Hippocampal formation (tissue), 2 donors: ENCODE data around the gene SLC6A3.
"Not testable (repeated sequence)": the region's sequence is repeated elsewhere in the genome, so short reads cannot be mapped to it uniquely, and the experiment has no call there.

Experiments used
- DNase-seq, 2 donors: peaks; one replicate each; lab custom pipeline; 2025; lab: John Stamatoyannopoulos, UW

The SLC6A3 gene

DNA sequence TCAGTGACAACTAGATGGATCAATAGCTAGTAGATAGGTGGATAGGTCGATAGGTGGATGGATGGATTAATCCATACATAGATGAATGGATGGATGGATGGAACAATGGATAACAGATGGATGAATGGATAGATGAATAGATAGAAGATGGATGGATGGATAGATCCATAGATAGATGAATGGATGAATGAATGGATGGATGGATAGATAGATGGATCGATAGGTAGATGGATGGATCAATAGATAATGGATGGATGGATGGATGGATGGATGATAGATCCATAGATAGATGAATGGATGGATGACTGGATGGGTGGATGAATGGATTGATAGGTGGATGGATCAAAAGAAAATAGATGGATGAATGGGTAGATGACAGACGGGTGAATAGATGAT is 5.1 kb downstream of the SLC6A3 start:
- DNase-seq, result no peak

DNA sequence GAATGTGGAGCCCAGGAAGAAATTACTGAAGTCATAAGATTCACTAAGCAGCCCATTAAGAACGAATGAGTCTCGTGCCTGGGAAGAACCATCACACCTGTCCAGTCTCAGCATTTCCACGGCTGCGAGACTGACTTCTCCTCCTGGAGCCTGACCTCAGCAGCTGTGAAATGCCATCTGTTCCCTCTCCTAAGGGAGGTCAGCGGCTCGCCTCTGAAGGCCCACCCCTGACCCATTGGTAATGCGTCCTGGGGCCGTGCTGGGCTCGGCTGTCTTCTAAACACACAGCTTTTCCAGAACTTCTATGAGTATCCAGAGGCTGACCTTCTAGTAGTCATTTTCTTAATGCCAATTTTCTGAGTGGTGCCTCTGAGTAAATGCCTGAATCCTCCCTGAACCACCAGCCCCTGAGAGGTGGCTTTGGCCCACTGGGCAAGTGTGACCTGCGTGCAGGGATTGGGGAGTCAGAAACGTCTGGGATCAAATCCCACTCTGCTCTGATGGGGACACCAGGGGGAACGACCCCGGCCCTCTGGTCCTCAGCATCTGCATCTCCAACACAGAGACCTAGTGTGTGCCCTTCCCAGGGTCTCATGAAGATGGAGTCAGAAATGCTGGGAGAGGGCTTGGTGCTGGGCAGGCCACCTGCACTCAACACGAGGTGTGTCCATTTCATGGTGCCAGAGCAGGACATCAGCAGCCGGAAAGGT is 5.7 kb downstream of the SLC6A3 start:
- DNase-seq, result no peak

DNA sequence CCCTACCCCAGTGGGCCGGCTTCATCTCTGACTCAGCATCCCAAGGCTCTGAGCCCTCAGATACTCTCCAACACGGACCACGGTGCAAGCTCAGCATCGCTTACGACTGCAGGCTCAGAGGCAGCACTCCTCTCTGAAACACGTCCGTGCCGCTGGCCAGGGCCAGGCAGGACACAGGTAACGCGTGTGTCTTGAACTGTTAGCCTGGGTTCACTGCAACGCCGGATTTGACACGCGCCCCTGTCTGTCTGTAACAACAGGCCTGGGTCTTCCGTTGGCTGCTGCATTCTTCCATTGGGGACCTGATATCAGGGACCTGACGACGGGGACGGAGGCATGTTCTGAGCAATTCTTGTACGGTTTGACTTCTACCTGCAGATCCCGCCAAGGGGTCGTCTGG is 6.4 kb downstream of the SLC6A3 start:
- DNase-seq, result no peak

DNA sequence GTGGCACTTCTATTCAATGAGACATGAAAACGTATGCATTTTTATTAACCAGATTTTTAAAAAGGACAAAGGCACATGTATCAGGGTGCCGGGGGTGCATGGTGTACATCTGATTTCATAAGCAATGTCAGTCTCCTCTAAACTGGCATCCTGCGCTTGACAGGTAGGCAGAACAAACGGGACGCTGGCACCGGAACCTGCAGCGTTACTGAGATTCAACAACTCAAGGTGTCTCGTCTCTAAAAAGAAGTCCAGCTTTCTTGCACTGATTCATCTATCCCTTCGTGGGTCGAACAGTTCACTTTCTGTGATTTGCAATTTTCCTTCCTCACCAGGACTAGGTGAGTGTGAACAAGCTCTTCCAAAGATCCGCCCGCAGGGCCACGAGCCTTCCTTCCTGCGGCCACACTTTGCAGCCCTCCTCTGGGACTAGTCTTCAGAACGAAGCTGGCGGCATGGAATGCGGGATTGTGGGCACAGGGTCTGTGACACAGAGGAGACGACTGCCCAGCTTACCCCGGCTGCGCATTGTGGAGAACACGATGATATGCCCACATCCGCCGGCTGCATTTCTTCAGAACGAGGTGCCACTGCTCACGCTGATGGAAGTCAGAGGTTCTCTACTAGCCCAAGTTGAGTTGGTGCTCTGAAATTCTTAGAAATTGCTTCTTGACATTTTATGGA is 7.2 kb downstream of the SLC6A3 start:
- DNase-seq, result no peak

- DNase-seq, result no peak
These were observed 7.9 kb downstream of the SLC6A3 start for GRCh38 chr5:1437226-1437829.

- no peak for DNase-seq
These were observed 8.6 kb downstream of the SLC6A3 start for GRCh38 chr5:1436681-1437080.

DNA sequence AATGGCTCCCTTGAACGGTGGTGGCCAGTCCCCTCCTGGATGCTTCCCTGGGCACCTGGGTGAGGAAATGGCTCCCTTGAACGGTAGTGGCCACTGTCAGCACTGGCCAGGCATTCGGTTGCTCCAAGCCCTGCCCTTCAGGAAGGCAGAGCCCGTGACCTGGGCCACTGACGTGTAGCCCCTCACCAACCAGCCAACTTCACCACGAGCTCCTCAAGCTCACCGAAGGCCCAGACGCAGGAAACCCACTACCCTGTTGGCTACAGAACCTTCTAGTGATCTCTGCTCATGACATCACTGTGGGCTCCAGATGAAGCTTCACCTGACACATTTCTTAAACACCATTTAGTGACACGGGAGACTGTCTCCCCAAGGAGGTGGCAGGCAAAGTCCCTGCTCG is 9.2 kb downstream of the SLC6A3 start:
- DNase-seq, result no peak

DNA sequence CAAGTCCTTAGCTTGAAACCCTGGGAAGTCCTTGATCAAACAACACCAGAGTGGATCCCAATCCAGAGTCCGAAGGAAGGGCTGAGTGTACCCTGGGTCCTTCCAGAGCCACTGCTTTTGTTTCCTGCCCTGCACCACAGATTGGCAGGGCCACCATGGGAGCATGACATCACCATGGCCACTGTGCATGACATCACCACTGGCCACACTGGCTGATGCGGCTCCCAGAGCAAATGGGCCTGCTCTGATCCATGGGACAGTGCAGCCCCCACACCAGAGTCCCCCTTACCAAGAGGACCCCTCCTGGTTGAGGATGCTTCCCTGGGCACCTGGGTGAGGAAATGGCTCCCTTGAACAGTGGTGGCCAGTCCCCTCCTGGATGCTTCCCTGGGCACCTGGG is 9.9 kb downstream of the SLC6A3 start:
- no peak for DNase-seq

DNA sequence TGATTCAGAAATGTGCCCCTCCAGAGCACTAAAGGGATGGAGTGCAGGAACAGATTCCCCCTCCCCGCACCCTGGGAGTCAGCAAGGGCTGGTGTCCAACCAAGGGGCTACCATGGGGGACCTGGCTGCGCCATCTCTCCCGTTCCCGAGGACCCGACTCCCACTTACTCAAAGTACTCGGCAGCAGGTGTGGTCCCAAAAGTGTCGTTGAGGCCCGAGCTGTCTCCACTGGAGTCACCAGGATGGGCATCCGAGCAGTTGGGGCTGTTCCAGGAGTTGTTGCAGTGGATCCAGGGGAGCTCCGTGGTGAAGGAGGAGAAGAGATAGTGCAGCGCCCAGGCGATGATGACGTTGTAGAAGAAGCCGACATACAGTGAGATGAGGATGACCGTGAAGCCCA is 12.9 kb downstream of the SLC6A3 start:
- DNase-seq, result no peak

DNA sequence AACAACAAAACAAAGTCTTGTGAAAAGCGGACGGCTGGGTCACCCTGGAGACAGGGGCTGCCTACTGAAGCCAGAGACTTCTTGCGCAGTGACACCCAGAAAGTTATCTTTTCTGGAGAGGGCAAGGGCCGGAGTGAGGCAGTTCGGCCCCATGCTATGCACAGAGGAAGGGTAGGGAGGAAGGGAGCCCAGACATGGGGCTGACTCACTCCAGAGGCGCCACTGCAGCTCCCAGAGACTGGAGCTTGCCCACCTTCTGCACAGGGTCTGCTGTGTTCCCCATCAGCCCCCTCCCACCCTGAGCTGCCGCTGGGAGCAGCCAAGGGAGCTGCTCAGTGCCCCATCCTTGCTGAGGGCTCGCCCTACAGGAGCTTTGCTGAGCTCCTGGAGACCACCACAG is 13.3 kb downstream of the SLC6A3 start:
- no peak for DNase-seq

- no peak for DNase-seq
These were observed 14.0 kb downstream of the SLC6A3 start for GRCh38 chr5:1431021-1431811.

GRCh38 chr5:1430121-1430795 is 15.0 kb downstream of the SLC6A3 start:
- DNase-seq, result no peak

GRCh38 chr5:1429496-1429895 is 15.7 kb downstream of the SLC6A3 start:
- DNase-seq, result no peak

GRCh38 chr5:1429066-1429465 is 16.2 kb downstream of the SLC6A3 start:
- no peak for DNase-seq

- DNase-seq, result no peak
These were observed 17.1 kb downstream of the SLC6A3 start for GRCh38 chr5:1428107-1428506.

- DNase-seq, result no peak
These were observed 20.5 kb downstream of the SLC6A3 start for GRCh38 chr5:1424716-1425115.

- DNase-seq, result no peak
These were observed 21.2 kb downstream of the SLC6A3 start for GRCh38 chr5:1423901-1424603.

- DNase-seq, result not testable (repeated sequence)
These were observed 22.7 kb downstream of the SLC6A3 start for GRCh38 chr5:1422522-1422921.

DNA sequence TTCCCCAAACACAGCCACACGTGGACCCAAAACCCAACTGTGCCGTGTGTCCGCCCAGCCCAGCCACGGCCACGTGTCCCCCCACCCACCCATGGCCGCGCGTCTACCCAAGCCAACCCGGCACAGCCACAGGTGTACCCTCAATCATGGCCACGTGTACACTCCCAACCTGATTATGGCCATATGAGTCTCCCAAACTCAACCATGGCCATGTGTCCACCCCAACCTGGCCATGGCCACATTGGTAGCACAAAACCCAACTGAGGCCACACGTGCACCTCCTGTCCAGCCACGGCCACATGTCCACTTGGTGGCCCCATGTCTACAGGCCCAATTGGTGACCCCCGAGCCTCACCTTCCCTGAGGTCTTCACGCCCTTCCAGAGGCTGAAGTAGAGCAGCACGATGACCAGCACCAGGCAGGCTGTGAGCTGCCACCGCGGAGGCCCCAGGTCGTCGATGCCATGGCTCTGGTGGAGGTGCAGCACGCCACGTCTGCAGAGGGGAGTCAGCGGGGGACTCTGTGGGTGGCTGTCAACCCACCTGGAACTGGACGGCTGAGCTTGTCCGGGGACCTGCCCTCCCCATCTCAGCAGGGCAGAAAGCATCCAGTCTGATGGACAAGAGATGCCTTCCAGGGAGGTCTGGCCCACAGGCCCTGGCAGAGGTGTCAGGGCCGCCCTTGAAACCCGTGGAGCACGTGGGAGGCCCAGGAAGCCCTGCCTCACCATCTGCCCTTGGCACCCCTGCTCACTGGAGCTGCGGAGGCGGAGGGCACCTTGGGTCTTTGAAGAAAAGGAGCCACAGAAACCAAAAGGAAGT is 23.5 kb downstream of the SLC6A3 start:
- no peak for DNase-seq
